ENCODE results near the gene RALGPS2.

The RALGPS2 gene

GRCh38 chr1:178684542-178685000 is 40.5 kb upstream of the RALGPS2 start:
- TF ChIP-seq CTCF (IDR thresholded peaks at IDR 0.05; ENCODE audit: low read depth, low read length, missing control alignments) = no peak
- Histone ChIP-seq H3K4me3 (ENCODE audit: low read depth, low read length) (no peak overlapping the region), H3K27me3 (replicated peaks) (no peaks in the 10 kb centered on the region), H3K36me3 (replicated peaks) (no peaks in the 10 kb centered on the region), H3K27ac (peak overlapping the region; percentile 71)
- DNase-seq = peak; percentile 60
- in situ Hi-C loops (cut with HindIII; ENCODE audit: low pct_ligation_motif_present, low sequenced_read_pairs) = no loop called here

GRCh38 chr1:178686407-178686806 is 38.6 kb upstream of the RALGPS2 start:
- H3K27me3 ChIP-seq (replicated peaks) = no peaks in the 10 kb centered on the region
- in situ Hi-C loops (cut with HindIII; ENCODE audit: low pct_ligation_motif_present, low sequenced_read_pairs) = no loop called here
- H3K36me3 ChIP-seq (replicated peaks) = no peaks in the 10 kb centered on the region
- no peak overlapping the region for H3K4me3 ChIP-seq (ENCODE audit: low read depth, low read length)
- no peak for DNase-seq
- no peak overlapping the region for H3K27ac ChIP-seq
- TF ChIP-seq CTCF (IDR thresholded peaks at IDR 0.05; ENCODE audit: low read depth, low read length, missing control alignments) = no peak

- TF ChIP-seq CTCF (IDR thresholded peaks at IDR 0.05; ENCODE audit: low read depth, low read length, missing control alignments) = no peak
- H3K4me3 ChIP-seq (ENCODE audit: low read depth, low read length) = no peak overlapping the region
- no peaks in the 10 kb centered on the region for H3K27me3 ChIP-seq (replicated peaks)
- no peak overlapping the region for H3K27ac ChIP-seq
- H3K36me3 ChIP-seq (replicated peaks) = no peaks in the 10 kb centered on the region
- DNase-seq = no peak
- in situ Hi-C loops (cut with HindIII; ENCODE audit: low pct_ligation_motif_present, low sequenced_read_pairs) = no loop called here
These were observed 36.8 kb upstream of the RALGPS2 start for GRCh38 chr1:178688244-178688643.

- Histone ChIP-seq H3K27me3 (replicated peaks) (no peaks in the 10 kb centered on the region), H3K36me3 (replicated peaks) (no peaks in the 10 kb centered on the region), H3K4me3 (ENCODE audit: low read depth, low read length) (no peak overlapping the region), H3K27ac (no peak overlapping the region)
- no peak for TF ChIP-seq CTCF (IDR thresholded peaks at IDR 0.05; ENCODE audit: low read depth, low read length, missing control alignments)
- DNase-seq = no peak
- in situ Hi-C loops (cut with HindIII; ENCODE audit: low pct_ligation_motif_present, low sequenced_read_pairs) = no loop called here
These were observed 35.3 kb upstream of the RALGPS2 start for GRCh38 chr1:178689769-178690168.

GRCh38 chr1:178690496-178690895 is 34.5 kb upstream of the RALGPS2 start:
- in situ Hi-C loops (cut with HindIII; ENCODE audit: low pct_ligation_motif_present, low sequenced_read_pairs) = no loop called here
- no peaks in the 10 kb centered on the region for H3K36me3 ChIP-seq (replicated peaks)
- no peak overlapping the region for H3K27ac ChIP-seq
- DNase-seq = no peak
- H3K4me3 ChIP-seq (ENCODE audit: low read depth, low read length) = no peak overlapping the region
- H3K27me3 ChIP-seq (replicated peaks) = no peaks in the 10 kb centered on the region
- TF ChIP-seq CTCF (IDR thresholded peaks at IDR 0.05; ENCODE audit: low read depth, low read length, missing control alignments) = no peak

- Histone ChIP-seq H3K27me3 (replicated peaks) (no peaks in the 10 kb centered on the region), H3K4me3 (ENCODE audit: low read depth, low read length) (no peak overlapping the region), H3K27ac (no peak overlapping the region), H3K36me3 (replicated peaks) (no peaks in the 10 kb centered on the region)
- TF ChIP-seq CTCF (IDR thresholded peaks at IDR 0.05; ENCODE audit: low read depth, low read length, missing control alignments) = no peak
- DNase-seq = no peak
- in situ Hi-C loops (cut with HindIII; ENCODE audit: low pct_ligation_motif_present, low sequenced_read_pairs) = no loop called here
These were observed 32.3 kb upstream of the RALGPS2 start for GRCh38 chr1:178692564-178693327.

All from brain microvascular endothelial cell (primary cell).